ENCODE results near the gene MYRIP. TPM values are rescaled to one million over a fixed set of nuclear protein-coding genes. Genes with fewer than 3 reads are reported as not detected.

The MYRIP gene
- total RNA-seq, 1 experiment from 2014 or later, result 1.6 TPM

GRCh38 chr3:40258064-40258463 is 448.7 kb downstream of the MYRIP start (continued):
- TF ChIP-seq ZNF532 (CRISPR knock-in tag; IDR thresholded peaks at IDR 0.05; ENCODE audit: borderline replicate concordance) (no peak), CBFB (CRISPR knock-in tag; IDR thresholded peaks at IDR 0.05; ENCODE audit: low read depth) (no peak), ZNF219 (CRISPR knock-in tag; IDR thresholded peaks at IDR 0.05; ENCODE audit: borderline replicate concordance) (no peak), GABPB1 (CRISPR knock-in tag; IDR thresholded peaks at IDR 0.05) (no peak), ESRRA (CRISPR knock-in tag; IDR thresholded peaks at IDR 0.05; ENCODE audit: borderline replicate concordance) (no peak), ZNF396 (CRISPR knock-in tag; IDR thresholded peaks at IDR 0.05; ENCODE audit: borderline replicate concordance) (no peak), SMAD3 (CRISPR knock-in tag; IDR thresholded peaks at IDR 0.05; ENCODE audit: borderline replicate concordance) (no peak), GRHL2 (CRISPR knock-in tag; IDR thresholded peaks at IDR 0.05; ENCODE audit: insufficient replicate concordance, severe bottlenecking) (no peak), MYBL2 (CRISPR knock-in tag; IDR thresholded peaks at IDR 0.05) (no peak)

- CTCF ChIA-PET, result interaction anchor here (1.2 kb wide), 1 partner anchor 67 kb away, joined by 4 read pairs; no protein-coding TSS in a partner anchor
- Mint-ChIP-seq H3K36me3 (no peaks in the 10 kb centered on the region), H3K4me3 (no peak overlapping the region), H3K27me3 (ENCODE audit: low read depth) (no peaks in the 10 kb centered on the region), H3K27ac (no peak overlapping the region), H3K9me3 (no peaks in the 10 kb centered on the region), H3K4me1 (peaks cover 15% of the 10 kb centered on the region)
- ATAC-seq (peak; percentile 89), DNase-seq (ENCODE audit: low spot score) (no peak)
- TF ChIP-seq SMAD3 (CRISPR knock-in tag; IDR thresholded peaks at IDR 0.05; ENCODE audit: borderline replicate concordance) (no peak), GTF2I (CRISPR knock-in tag; conservative IDR thresholded peaks at IDR 0.05) (no peak), TEAD1 (CRISPR knock-in tag; IDR thresholded peaks at IDR 0.05) (no peak)
- POLR2A ChIA-PET, result no interaction called here
Observed at GRCh38 chr3:40258555-40258954, 449.1 kb downstream of the MYRIP start.

GRCh38 chr3:40262331-40262730 is 452.9 kb downstream of the MYRIP start:
- CTCF ChIA-PET, result interaction anchor here (1.5 to 2.0 kb wide), 2 partner anchors 21 to 47 kb away, joined by 3 to 8 read pairs; partner anchors contain the start of gene EIF1B
- Mint-ChIP-seq H3K36me3 (no peaks in the 10 kb centered on the region), H3K27ac (peak overlapping the region; percentile 38; the same call in 1 of the 2 replicates), H3K4me1 (peaks cover 8% of the 10 kb centered on the region), H3K9me3 (no peaks in the 10 kb centered on the region), H3K4me3 (no peak overlapping the region), H3K27me3 (ENCODE audit: low read depth) (no peaks in the 10 kb centered on the region)
- no peak for ATAC-seq
- DNase-seq (ENCODE audit: low spot score), result no peak
- POLR2A ChIA-PET, result no interaction called here
- no peak for TF ChIP-seq FOXJ3 (CRISPR knock-in tag; IDR thresholded peaks at IDR 0.05; ENCODE audit: borderline replicate concordance)
- TF ChIP-seq IRF1 (CRISPR knock-in tag; IDR thresholded peaks at IDR 0.05), result no peak
- no peak for TF ChIP-seq ZSCAN18 (CRISPR knock-in tag; IDR thresholded peaks at IDR 0.05)
- TF ChIP-seq ATF6 (CRISPR knock-in tag; IDR thresholded peaks at IDR 0.05), result no peak
- TF ChIP-seq E2F4 (CRISPR knock-in tag; IDR thresholded peaks at IDR 0.05; ENCODE audit: borderline replicate concordance, low read depth), result no peak
- TF ChIP-seq PREB (CRISPR knock-in tag; IDR thresholded peaks at IDR 0.05; ENCODE audit: borderline replicate concordance), result no peak
- TF ChIP-seq ZNF396 (CRISPR knock-in tag; IDR thresholded peaks at IDR 0.05; ENCODE audit: borderline replicate concordance), result no peak
- TF ChIP-seq NFATC4 (CRISPR knock-in tag; IDR thresholded peaks at IDR 0.05), result no peak
- TF ChIP-seq FOXK1 (CRISPR knock-in tag; IDR thresholded peaks at IDR 0.05), result no peak
